ENCODE results near the gene SCYGR6. TPM values are rescaled to one million over a fixed set of nuclear protein-coding genes. Genes with fewer than 3 reads are reported as not detected.

Gene SCYGR6
- not detected for total RNA-seq

GRCh38 chr2:227724394-227725039 lies at the start of gene SCYGR6:
SCYGR6 (minus strand) TSS chr2:227724757; CDS start chr2:227724757, 0 bp downstream.

GRCh38 chr2:227745594-227745993 lies 21.0 kb upstream of the SCYGR6 start, which contains the start of gene SCYGR8:
SCYGR8 (plus strand) TSS chr2:227745894; CDS start chr2:227745894, 0 bp downstream.

GRCh38 chr2:227728035-227728434 lies 3.5 kb upstream of the SCYGR6 start, which contains the start of gene SCYGR7:
SCYGR7 (plus strand) TSS chr2:227728335; CDS start chr2:227728335, 0 bp downstream.

GRCh38 chr2:227717687-227718567 lies 6.6 kb downstream of the SCYGR6 start, which contains the start of gene SLC19A3:
SLC19A3 (minus strand) TSS chr2:227718028; CDS start chr2:227702318, 15,710 bp downstream.

Other genes starting within 250 kb of the SCYGR6 start
- not detected for gene SCYGR2, start 125.9 kb downstream of the SCYGR6 start, total RNA-seq
- gene SCYGR3, start 109.9 kb downstream of the SCYGR6 start, total RNA-seq: not detected
- gene SCYGR4, start 107.3 kb downstream of the SCYGR6 start, total RNA-seq: not detected
- gene SCYGR5, start 58.0 kb downstream of the SCYGR6 start, total RNA-seq: not detected
- gene SLC19A3, start 6.7 kb downstream of the SCYGR6 start, total RNA-seq: not detected
- gene SCYGR7, start 3.6 kb upstream of the SCYGR6 start, total RNA-seq: not detected
- not detected for gene SCYGR8, start 21.1 kb upstream of the SCYGR6 start, total RNA-seq
- gene CCL20, start 89.1 kb upstream of the SCYGR6 start, total RNA-seq: not detected
- gene DAW1, start 146.9 kb upstream of the SCYGR6 start, total RNA-seq: not detected

Measured in activated naive CD4-positive, alpha-beta T cell treated with anti-CD3 and anti-CD28 coated beads, Interleukin-2, amount 10 ng/mL, durations not matched to agents 5 hours and 36 hours (primary cell).